Mesothelial cell of epicardium (in vitro differentiated cells): ENCODE results near the gene CHD1. TPM values are rescaled to one million over a fixed set of nuclear protein-coding genes. Genes with fewer than 3 reads are reported as not detected.
"Not testable (repeated sequence)": the region's sequence is repeated elsewhere in the genome, so short reads cannot be mapped to it uniquely, and the experiment has no call there.

Experiments
- DNase-seq, 2 experiments: peaks; one replicate each; pipeline ENCODE4 v3.0.0; 2021; ENCODE audit warnings: low spot score in 2 of 2; ENCODE audit not compliant: unreplicated experiment in 2 of 2
- H3K27ac Mint-ChIP-seq: 2 replicates; pipeline ENCODE4 v1.8.0; 2021; ENCODE audit warnings: mixed read lengths
- H3K27me3 Mint-ChIP-seq: 2 replicates; pipeline ENCODE4 v1.8.0; 2021; ENCODE audit warnings: low read depth, mixed read lengths
- H3K36me3 Mint-ChIP-seq: 2 replicates; pipeline ENCODE4 v1.8.0; 2021; ENCODE audit warnings: mixed read lengths
- H3K4me1 Mint-ChIP-seq: 2 replicates; pipeline ENCODE4 v1.8.0; 2021; ENCODE audit warnings: mixed read lengths
- H3K4me3 Mint-ChIP-seq: 2 replicates; pipeline ENCODE4 v1.8.0; 2021; ENCODE audit warnings: mild to moderate bottlenecking, moderate library complexity, mixed read lengths
- H3K9me3 Mint-ChIP-seq: 2 replicates; pipeline ENCODE4 v1.8.0; 2021; ENCODE audit warnings: mixed read lengths
- CTCF ChIP-seq: fragments of 200-600 bp; sonication (generic); IDR thresholded peaks from one replicate; pipeline ENCODE4 v1.5.0; 2021; ENCODE audit warnings: antibody characterized with exemption; ENCODE audit not compliant: unreplicated experiment
- total RNA-seq: library from RNA; stranded (reverse); gene quantifications from 3 replicates; pipeline ENCODE4 v1.2.1, GENCODE V29; 2021

CHD1 gene
- total RNA-seq, 1 donor from 2014 or later: 47.8 TPM

- peaks cover 13% of the 10 kb centered on the region for H3K9me3 Mint-ChIP-seq
- DNase-seq: no peak
- no peaks in the 10 kb centered on the region for H3K4me1 Mint-ChIP-seq
- H3K36me3 Mint-ChIP-seq: peaks cover 2% of the 10 kb centered on the region
- no peak for TF ChIP-seq CTCF
- no peak overlapping the region for H3K4me3 Mint-ChIP-seq
- H3K27ac Mint-ChIP-seq: no peak overlapping the region
- no peaks in the 10 kb centered on the region for H3K27me3 Mint-ChIP-seq
These were observed 33.0 kb upstream of the CHD1 start for GRCh38 chr5:98961665-98962344.

GRCh38 chr5:98957307-98957706, 28.5 kb upstream of the CHD1 start:
- no peak overlapping the region for H3K4me3 Mint-ChIP-seq
- no peaks in the 10 kb centered on the region for H3K36me3 Mint-ChIP-seq
- H3K27me3 Mint-ChIP-seq: no peaks in the 10 kb centered on the region
- TF ChIP-seq CTCF: no peak
- DNase-seq: no peak
- H3K4me1 Mint-ChIP-seq: no peaks in the 10 kb centered on the region
- no peaks in the 10 kb centered on the region for H3K9me3 Mint-ChIP-seq
- no peak overlapping the region for H3K27ac Mint-ChIP-seq

- not testable (repeated sequence) for H3K36me3 Mint-ChIP-seq
These were observed 27.1 kb upstream of the CHD1 start for GRCh38 chr5:98955888-98956287.

GRCh38 chr5:98955471-98955870, 26.7 kb upstream of the CHD1 start:
- not testable (repeated sequence) for DNase-seq, H3K27me3 Mint-ChIP-seq, H3K27ac Mint-ChIP-seq, H3K9me3 Mint-ChIP-seq, H3K36me3 Mint-ChIP-seq, H3K4me3 Mint-ChIP-seq, H3K4me1 Mint-ChIP-seq

More at GRCh38 chr5:98955888-98956287, 27.1 kb upstream of the CHD1 start:
- not testable (repeated sequence) for H3K27me3 Mint-ChIP-seq, H3K9me3 Mint-ChIP-seq, H3K27ac Mint-ChIP-seq, H3K4me3 Mint-ChIP-seq, H3K4me1 Mint-ChIP-seq, DNase-seq

GRCh38 chr5:98954392-98955028, 25.7 kb upstream of the CHD1 start:
- Mint-ChIP-seq H3K9me3 (no peaks in the 10 kb centered on the region), H3K4me1 (no peaks in the 10 kb centered on the region), H3K4me3 (no peak overlapping the region), H3K27ac (no peak overlapping the region), H3K27me3 (no peaks in the 10 kb centered on the region), H3K36me3 (no peaks in the 10 kb centered on the region)
- no peak for TF ChIP-seq CTCF
- DNase-seq: no peak

- DNase-seq: no peak
- H3K36me3 Mint-ChIP-seq: no peaks in the 10 kb centered on the region
- no peaks in the 10 kb centered on the region for H3K27me3 Mint-ChIP-seq
- peaks cover 15% of the 10 kb centered on the region for H3K4me1 Mint-ChIP-seq
- H3K4me3 Mint-ChIP-seq: no peak overlapping the region
- H3K9me3 Mint-ChIP-seq: no peaks in the 10 kb centered on the region
- no peak overlapping the region for H3K27ac Mint-ChIP-seq
- no peak for TF ChIP-seq CTCF
These were observed 14.0 kb upstream of the CHD1 start for GRCh38 chr5:98942847-98943246.
